BLaER1 (cell line): ENCODE data around the gene ATG7.

Experiments used
- H3K27ac ChIP-seq: shearing (Covaris generic); formaldehyde crosslinking; 2 replicates; pipeline ENCODE4 v1.8.1; 2022
- H3K27me3 ChIP-seq: shearing (Covaris generic); formaldehyde crosslinking; 2 replicates; pipeline ENCODE4 v1.8.1; 2022
- H3K36me3 ChIP-seq: shearing (Covaris generic); formaldehyde crosslinking; 2 replicates; pipeline ENCODE4 v1.8.1; 2022
- H3K4me1 ChIP-seq: shearing (Covaris generic); formaldehyde crosslinking; 2 replicates; pipeline ENCODE4 v1.8.1; 2022
- H3K4me2 ChIP-seq: shearing (Covaris generic); formaldehyde crosslinking; 2 replicates; pipeline ENCODE4 v1.8.1; 2022
- H3K4me3 ChIP-seq: shearing (Covaris generic); formaldehyde crosslinking; 2 replicates; pipeline ENCODE4 v1.8.1; 2022
- H3K9ac ChIP-seq: shearing (Covaris generic); formaldehyde crosslinking; 2 replicates; pipeline ENCODE4 v1.8.1; 2022
- H3K9me3 ChIP-seq: shearing (Covaris generic); formaldehyde crosslinking; 2 replicates; pipeline ENCODE4 v1.8.1; 2022
- H4K20me1 ChIP-seq: shearing (Covaris generic); formaldehyde crosslinking; 2 replicates; pipeline ENCODE4 v1.8.1; 2022
- Cebpa-rat ChIP-seq: shearing (Covaris generic); IDR thresholded peaks from 2 replicates; pipeline ENCODE4 v1.8.1; 2022

Gene ATG7

DNA sequence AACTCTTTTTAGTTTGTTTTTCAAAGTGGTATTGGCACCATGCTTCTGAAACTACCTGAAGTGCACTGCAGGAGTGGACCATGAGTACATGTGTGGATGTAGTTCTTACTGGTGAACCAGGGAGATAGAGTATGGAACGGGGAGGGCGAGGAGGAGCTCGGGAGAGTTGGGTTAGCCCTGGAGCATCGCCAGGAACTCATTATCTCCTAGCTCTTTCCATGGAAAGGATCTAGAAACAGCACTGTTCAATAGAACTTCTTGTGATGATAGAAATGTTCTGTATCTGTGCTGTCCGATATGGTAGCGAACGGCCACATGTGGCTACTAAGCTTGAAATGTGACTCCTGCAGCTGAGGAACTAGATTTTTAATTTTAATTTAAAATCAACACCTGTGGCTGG, 324.2 kb downstream of the ATG7 start:
- H3K9ac ChIP-seq: no peak overlapping the region
- H3K27ac ChIP-seq: no peak overlapping the region
- H3K4me2 ChIP-seq: no peak overlapping the region
- TF ChIP-seq Cebpa-rat: no peak
- no peaks in the 10 kb centered on the region for H3K27me3 ChIP-seq
- H3K4me3 ChIP-seq: no peak overlapping the region
- peaks cover 49% of the 10 kb centered on the region for H3K9me3 ChIP-seq
- peaks cover 91% of the 10 kb centered on the region for H4K20me1 ChIP-seq
- peaks cover 29% of the 10 kb centered on the region for H3K4me1 ChIP-seq
- peaks cover 91% of the 10 kb centered on the region for H3K36me3 ChIP-seq

DNA sequence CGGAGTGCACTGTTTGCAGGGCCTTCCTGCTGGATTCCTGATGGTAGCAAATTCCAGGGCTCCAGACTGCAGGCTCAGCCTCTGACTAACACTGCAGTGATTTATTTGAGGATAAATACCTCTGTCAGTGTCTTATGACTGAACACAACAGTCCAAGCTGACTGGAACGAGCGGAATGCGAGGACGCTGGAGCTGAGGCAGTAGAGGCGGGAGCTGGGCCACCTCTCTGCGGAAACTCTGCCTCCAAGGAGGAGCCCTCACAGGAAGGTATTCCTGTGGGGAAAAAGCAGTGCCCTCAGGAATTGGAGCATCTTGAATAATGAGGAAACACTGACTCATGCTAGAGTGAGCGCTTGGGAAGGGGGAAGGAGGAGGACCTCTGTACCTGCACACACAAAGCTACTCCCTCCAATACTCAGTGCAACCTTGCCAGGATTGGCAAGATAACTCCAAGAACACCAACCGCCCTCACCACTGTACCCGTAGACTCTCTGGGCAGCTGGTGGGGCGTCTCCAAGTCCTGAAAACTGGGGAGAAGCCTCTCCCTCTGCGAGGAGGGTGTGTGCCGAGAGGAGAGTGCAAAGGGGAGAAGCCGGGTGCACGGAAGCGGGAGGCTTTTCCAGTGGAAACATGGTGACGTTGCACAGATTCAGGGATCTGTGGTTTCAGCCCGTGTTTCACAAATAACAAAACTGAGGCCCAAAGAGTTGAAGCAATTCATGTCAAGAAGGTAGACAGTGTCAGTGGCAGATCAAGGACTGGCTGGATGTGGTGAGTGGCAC, 328.5 kb downstream of the ATG7 start:
- Histone ChIP-seq H3K4me1 (peaks cover 32% of the 10 kb centered on the region), H3K36me3 (peaks cover 77% of the 10 kb centered on the region), H3K9ac (no peak overlapping the region), H4K20me1 (peaks cover 93% of the 10 kb centered on the region), H3K4me2 (no peak overlapping the region), H3K27me3 (no peaks in the 10 kb centered on the region), H3K4me3 (no peak overlapping the region), H3K9me3 (peaks cover 49% of the 10 kb centered on the region), H3K27ac (no peak overlapping the region)
- TF ChIP-seq Cebpa-rat: no peak

- no peak overlapping the region for H3K27ac ChIP-seq
- H4K20me1 ChIP-seq: peaks cover 94% of the 10 kb centered on the region
- H3K27me3 ChIP-seq: no peaks in the 10 kb centered on the region
- TF ChIP-seq Cebpa-rat: no peak
- peaks cover 42% of the 10 kb centered on the region for H3K9me3 ChIP-seq
- peaks cover 32% of the 10 kb centered on the region for H3K4me1 ChIP-seq
- peaks cover 78% of the 10 kb centered on the region for H3K36me3 ChIP-seq
- H3K4me3 ChIP-seq: no peak overlapping the region
- H3K9ac ChIP-seq: no peak overlapping the region
- H3K4me2 ChIP-seq: peak overlapping the region; percentile 34
Observed at GRCh38 chr3:11601446-11602238, 329.4 kb downstream of the ATG7 start.

DNA sequence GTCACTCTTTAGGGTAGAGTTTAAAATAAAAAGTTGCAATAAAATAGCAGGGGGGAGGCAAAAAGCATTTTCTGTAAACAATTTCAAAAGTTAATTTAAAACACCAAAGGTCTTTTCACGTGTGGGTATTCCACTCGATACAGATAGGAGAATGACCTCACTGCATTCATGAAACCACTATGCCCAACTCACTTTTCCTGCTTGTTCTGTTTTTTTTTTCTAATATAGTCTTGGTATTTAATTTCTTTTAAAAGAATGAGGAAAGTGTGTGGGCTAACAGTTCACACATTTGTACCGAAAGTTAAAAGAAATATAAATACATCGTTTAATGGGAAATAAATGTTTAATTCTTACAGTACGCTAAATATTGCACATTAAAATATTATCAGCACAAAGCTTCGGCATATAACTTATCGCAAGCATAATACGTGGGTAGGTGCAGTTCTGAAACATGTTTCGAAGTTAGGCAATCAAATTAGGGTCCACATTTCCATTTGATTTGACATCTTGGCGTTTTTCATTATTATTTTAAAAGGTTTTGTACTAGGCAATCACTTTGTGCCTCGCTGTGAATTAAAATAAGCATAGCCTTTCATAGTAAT, 330.1 kb downstream of the ATG7 start:
- H3K36me3 ChIP-seq: peaks cover 78% of the 10 kb centered on the region
- H3K9me3 ChIP-seq: peaks cover 35% of the 10 kb centered on the region
- no peaks in the 10 kb centered on the region for H3K27me3 ChIP-seq
- H3K4me2 ChIP-seq: peak overlapping the region; percentile 34
- no peak overlapping the region for H3K4me3 ChIP-seq
- H3K4me1 ChIP-seq: peaks cover 32% of the 10 kb centered on the region
- no peak overlapping the region for H3K9ac ChIP-seq
- H4K20me1 ChIP-seq: peaks cover 94% of the 10 kb centered on the region
- no peak overlapping the region for H3K27ac ChIP-seq
- no peak for TF ChIP-seq Cebpa-rat

DNA sequence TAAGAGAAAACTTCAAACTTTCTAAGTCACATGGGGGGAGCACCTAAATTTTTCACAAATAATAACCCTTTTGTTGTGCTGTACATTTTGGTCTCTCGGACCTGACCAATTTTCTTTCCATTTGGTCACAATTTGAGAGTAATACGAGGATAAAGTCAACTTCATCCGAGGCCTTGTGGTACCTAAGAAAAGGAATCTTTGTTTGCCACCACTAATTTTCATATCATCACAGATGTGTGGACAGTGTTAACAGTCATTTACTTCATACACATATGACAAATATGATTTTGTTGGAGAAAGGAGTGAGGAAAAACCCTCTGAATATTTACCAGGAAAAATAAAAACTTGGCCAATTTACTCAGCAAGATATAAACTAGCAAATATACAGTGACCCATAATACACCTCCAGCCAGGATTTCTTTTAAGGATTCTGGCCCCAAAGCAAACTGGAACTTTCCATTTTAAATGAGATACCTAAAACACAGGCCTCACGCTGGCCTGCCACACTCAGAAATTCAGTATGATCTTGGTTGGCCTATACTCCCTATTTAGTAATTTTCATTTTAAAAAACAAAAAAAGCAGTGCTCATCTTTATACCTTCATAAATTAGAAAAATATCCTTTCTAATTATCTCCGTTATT, 330.8 kb downstream of the ATG7 start:
- Histone ChIP-seq H3K9ac (no peak overlapping the region), H3K27me3 (no peaks in the 10 kb centered on the region), H4K20me1 (peaks cover 94% of the 10 kb centered on the region), H3K36me3 (peaks cover 72% of the 10 kb centered on the region), H3K4me1 (peaks cover 32% of the 10 kb centered on the region), H3K9me3 (peaks cover 29% of the 10 kb centered on the region), H3K27ac (no peak overlapping the region), H3K4me2 (peak overlapping the region; percentile 34), H3K4me3 (no peak overlapping the region)
- TF ChIP-seq Cebpa-rat: no peak

- no peak overlapping the region for H3K4me3 ChIP-seq
- peaks cover 32% of the 10 kb centered on the region for H3K4me1 ChIP-seq
- no peak for TF ChIP-seq Cebpa-rat
- H3K9me3 ChIP-seq: peaks cover 22% of the 10 kb centered on the region
- H4K20me1 ChIP-seq: peaks cover 94% of the 10 kb centered on the region
- H3K36me3 ChIP-seq: peaks cover 69% of the 10 kb centered on the region
- H3K4me2 ChIP-seq: peak overlapping the region; percentile 34; the same call in 1 of the 2 replicates
- no peak overlapping the region for H3K9ac ChIP-seq
- H3K27me3 ChIP-seq: no peaks in the 10 kb centered on the region
- no peak overlapping the region for H3K27ac ChIP-seq
Observed at GRCh38 chr3:11603628-11604027, 331.4 kb downstream of the ATG7 start.

DNA sequence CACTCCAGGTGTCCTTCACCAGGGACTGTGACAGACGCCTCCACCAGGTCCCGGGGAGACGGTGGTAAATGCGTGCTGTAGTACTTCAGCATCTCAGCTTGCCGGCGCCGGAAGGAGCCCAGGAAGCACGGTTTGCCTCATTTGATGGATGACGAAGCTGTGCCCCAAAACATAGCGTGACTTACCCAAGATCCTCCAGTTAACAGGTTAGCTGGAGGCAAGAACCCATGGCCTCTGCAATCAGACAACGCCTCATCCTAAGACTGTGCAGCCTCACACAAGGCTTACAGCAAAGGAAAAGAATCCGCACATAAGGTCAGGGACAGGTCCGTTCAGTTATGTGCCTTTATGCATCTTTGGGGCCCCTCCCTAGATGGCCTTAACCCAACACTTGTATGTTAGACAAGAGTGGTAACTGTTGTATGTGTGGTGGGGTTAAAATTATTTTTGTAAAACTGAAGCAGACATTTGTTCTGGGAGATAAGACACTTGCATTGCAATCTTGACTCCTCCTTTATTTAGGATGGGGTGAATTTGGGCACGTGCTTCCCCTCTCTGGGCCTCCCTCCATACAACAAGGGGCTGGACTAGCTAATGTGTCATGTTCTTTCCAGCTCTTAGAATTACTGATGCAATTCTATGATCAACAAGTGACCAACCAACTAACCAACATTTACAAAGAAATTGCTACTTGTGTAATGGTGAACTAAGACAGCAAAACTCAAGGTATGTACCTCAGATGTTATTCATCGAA, 332.1 kb downstream of the ATG7 start:
- peaks cover 18% of the 10 kb centered on the region for H3K9me3 ChIP-seq
- H3K27me3 ChIP-seq: no peaks in the 10 kb centered on the region
- TF ChIP-seq Cebpa-rat: no peak
- peaks cover 67% of the 10 kb centered on the region for H3K36me3 ChIP-seq
- H4K20me1 ChIP-seq: peaks cover 96% of the 10 kb centered on the region
- H3K4me2 ChIP-seq: peak overlapping the region; percentile 9; the same call in 1 of the 2 replicates
- H3K27ac ChIP-seq: no peak overlapping the region
- H3K4me3 ChIP-seq: no peak overlapping the region
- H3K4me1 ChIP-seq: peaks cover 32% of the 10 kb centered on the region
- no peak overlapping the region for H3K9ac ChIP-seq

GRCh38 chr3:11605398-11605797, 333.2 kb downstream of the ATG7 start:
- Histone ChIP-seq H3K27me3 (no peaks in the 10 kb centered on the region), H3K4me3 (no peak overlapping the region), H3K9me3 (peaks cover 8% of the 10 kb centered on the region), H3K36me3 (peaks cover 67% of the 10 kb centered on the region), H3K27ac (no peak overlapping the region), H3K4me2 (no peak overlapping the region), H3K4me1 (peaks cover 32% of the 10 kb centered on the region), H3K9ac (no peak overlapping the region), H4K20me1 (peaks cover 97% of the 10 kb centered on the region)
- TF ChIP-seq Cebpa-rat: no peak

DNA sequence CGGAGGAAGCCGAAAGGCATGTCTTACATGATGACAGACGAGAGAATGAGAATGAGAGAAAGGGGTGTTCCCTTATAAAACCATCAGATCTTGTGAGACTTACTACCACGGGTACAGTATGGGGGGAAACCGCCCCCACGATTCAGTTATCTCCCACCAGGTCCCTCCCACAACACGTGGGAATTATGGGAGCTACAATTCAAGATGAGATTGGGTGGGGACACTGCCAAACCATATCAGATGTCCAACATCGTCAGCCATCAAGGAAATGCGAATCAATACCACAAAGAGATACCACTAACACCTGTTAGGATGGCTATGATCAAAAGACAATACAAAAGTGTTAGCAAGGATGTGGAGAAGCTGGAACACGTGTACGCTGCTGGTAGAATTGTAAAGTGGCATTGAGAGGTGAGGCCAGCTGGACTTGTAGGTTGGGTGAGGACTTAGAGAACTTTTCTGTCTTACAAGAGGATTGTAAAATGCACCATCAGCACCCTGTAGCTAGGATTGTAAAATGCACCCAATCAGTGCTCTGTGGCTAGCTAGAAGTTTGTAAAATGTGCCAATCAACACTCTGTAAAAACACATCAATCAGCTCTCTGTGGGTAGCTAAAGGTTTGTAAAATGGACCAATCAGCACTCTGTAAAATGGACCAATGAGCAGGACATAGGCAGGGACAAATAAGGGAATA, 334.0 kb downstream of the ATG7 start:
- Histone ChIP-seq H3K4me2 (no peak overlapping the region), H3K4me1 (peaks cover 32% of the 10 kb centered on the region), H3K9me3 (no peaks in the 10 kb centered on the region; the same call in 1 of the 2 replicates), H3K4me3 (no peak overlapping the region), H3K27ac (no peak overlapping the region), H3K9ac (no peak overlapping the region), H3K36me3 (peaks cover 65% of the 10 kb centered on the region), H3K27me3 (no peaks in the 10 kb centered on the region), H4K20me1 (peaks cover 97% of the 10 kb centered on the region)
- TF ChIP-seq Cebpa-rat: no peak
